Mesothelial cell of epicardium (in vitro differentiated cells): Measurements from ENCODE around the gene PLET1. TPM values are rescaled to one million over a fixed set of nuclear protein-coding genes. Genes with fewer than 3 reads are reported as not detected.

Experiments used
- DNase-seq, 2 experiments: peaks; one replicate each; pipeline ENCODE4 v3.0.0; 2021; ENCODE audit warnings: low spot score in 2 of 2; ENCODE audit not compliant: unreplicated experiment in 2 of 2
- H3K27ac Mint-ChIP-seq: 2 replicates; pipeline ENCODE4 v1.8.0; 2021; ENCODE audit warnings: mixed read lengths
- H3K27me3 Mint-ChIP-seq: 2 replicates; pipeline ENCODE4 v1.8.0; 2021; ENCODE audit warnings: low read depth, mixed read lengths
- H3K36me3 Mint-ChIP-seq: 2 replicates; pipeline ENCODE4 v1.8.0; 2021; ENCODE audit warnings: mixed read lengths
- H3K4me1 Mint-ChIP-seq: 2 replicates; pipeline ENCODE4 v1.8.0; 2021; ENCODE audit warnings: mixed read lengths
- H3K4me3 Mint-ChIP-seq: 2 replicates; pipeline ENCODE4 v1.8.0; 2021; ENCODE audit warnings: mild to moderate bottlenecking, moderate library complexity, mixed read lengths
- H3K9me3 Mint-ChIP-seq: 2 replicates; pipeline ENCODE4 v1.8.0; 2021; ENCODE audit warnings: mixed read lengths
- CTCF ChIP-seq: fragments of 200-600 bp; sonication (generic); IDR thresholded peaks from one replicate; pipeline ENCODE4 v1.5.0; 2021; ENCODE audit warnings: antibody characterized with exemption; ENCODE audit not compliant: unreplicated experiment
- total RNA-seq: library from RNA; stranded (reverse); gene quantifications from 3 replicates; pipeline ENCODE4 v1.2.1, GENCODE V29; 2021

Gene PLET1
- total RNA-seq, 1 donor from 2014 or later, result not detected

GRCh38 chr11:112292188-112292587 is 31.5 kb upstream of the PLET1 start:
- peaks cover 10% of the 10 kb centered on the region for H3K36me3 Mint-ChIP-seq
- peaks cover 32% of the 10 kb centered on the region for H3K4me1 Mint-ChIP-seq
- H3K4me3 Mint-ChIP-seq, result no peak overlapping the region
- peaks cover 8% of the 10 kb centered on the region for H3K9me3 Mint-ChIP-seq
- no peak for TF ChIP-seq CTCF
- DNase-seq, result no peak
- no peak overlapping the region for H3K27ac Mint-ChIP-seq
- H3K27me3 Mint-ChIP-seq, result peaks cover 13% of the 10 kb centered on the region

- Mint-ChIP-seq H3K4me1 (peaks cover 28% of the 10 kb centered on the region), H3K27me3 (peaks cover 13% of the 10 kb centered on the region), H3K4me3 (peak overlapping the region; percentile 14), H3K27ac (no peak overlapping the region), H3K36me3 (peaks cover 10% of the 10 kb centered on the region), H3K9me3 (peaks cover 8% of the 10 kb centered on the region)
- DNase-seq, result no peak
- no peak for TF ChIP-seq CTCF
Measured at GRCh38 chr11:112291191-112291590, 30.5 kb upstream of the PLET1 start.

- H3K27ac Mint-ChIP-seq, result peak overlapping the region; percentile 39
- peaks cover 10% of the 10 kb centered on the region for H3K36me3 Mint-ChIP-seq
- H3K4me3 Mint-ChIP-seq, result peak overlapping the region; percentile 69
- no peak for DNase-seq
- H3K27me3 Mint-ChIP-seq, result peaks cover 13% of the 10 kb centered on the region
- peaks cover 8% of the 10 kb centered on the region for H3K9me3 Mint-ChIP-seq
- TF ChIP-seq CTCF, result no peak
- peaks cover 34% of the 10 kb centered on the region for H3K4me1 Mint-ChIP-seq
Measured at GRCh38 chr11:112290493-112290850, 29.8 kb upstream of the PLET1 start.

GRCh38 chr11:112289588-112290492 is 29.2 kb upstream of the PLET1 start:
- Mint-ChIP-seq H3K4me1 (peaks cover 34% of the 10 kb centered on the region), H3K27ac (peak overlapping the region; percentile 39), H3K27me3 (peaks cover 13% of the 10 kb centered on the region), H3K36me3 (peaks cover 10% of the 10 kb centered on the region), H3K9me3 (peaks cover 8% of the 10 kb centered on the region), H3K4me3 (peak overlapping the region; percentile 71)
- TF ChIP-seq CTCF, result peak; percentile 68
- DNase-seq, result peak; percentile 72 to 88

GRCh38 chr11:112288021-112288420 is 27.4 kb upstream of the PLET1 start:
- peaks cover 34% of the 10 kb centered on the region for H3K4me1 Mint-ChIP-seq
- peaks cover 13% of the 10 kb centered on the region for H3K27me3 Mint-ChIP-seq
- DNase-seq, result no peak
- TF ChIP-seq CTCF, result no peak
- no peak overlapping the region for H3K27ac Mint-ChIP-seq
- H3K4me3 Mint-ChIP-seq, result no peak overlapping the region
- peaks cover 10% of the 10 kb centered on the region for H3K36me3 Mint-ChIP-seq
- H3K9me3 Mint-ChIP-seq, result peaks cover 8% of the 10 kb centered on the region
